HG03439 (cell line): ENCODE measurements around the gene DIP2C.

Experiments used
- ATAC-seq: cut with Tn5 transposase; IDR thresholded peaks from one replicate; pipeline ENCODE4 v1.9.1; 2021; ENCODE audit warnings: mild to moderate bottlenecking, moderate library complexity; ENCODE audit not compliant: unreplicated experiment

DIP2C gene

DNA sequence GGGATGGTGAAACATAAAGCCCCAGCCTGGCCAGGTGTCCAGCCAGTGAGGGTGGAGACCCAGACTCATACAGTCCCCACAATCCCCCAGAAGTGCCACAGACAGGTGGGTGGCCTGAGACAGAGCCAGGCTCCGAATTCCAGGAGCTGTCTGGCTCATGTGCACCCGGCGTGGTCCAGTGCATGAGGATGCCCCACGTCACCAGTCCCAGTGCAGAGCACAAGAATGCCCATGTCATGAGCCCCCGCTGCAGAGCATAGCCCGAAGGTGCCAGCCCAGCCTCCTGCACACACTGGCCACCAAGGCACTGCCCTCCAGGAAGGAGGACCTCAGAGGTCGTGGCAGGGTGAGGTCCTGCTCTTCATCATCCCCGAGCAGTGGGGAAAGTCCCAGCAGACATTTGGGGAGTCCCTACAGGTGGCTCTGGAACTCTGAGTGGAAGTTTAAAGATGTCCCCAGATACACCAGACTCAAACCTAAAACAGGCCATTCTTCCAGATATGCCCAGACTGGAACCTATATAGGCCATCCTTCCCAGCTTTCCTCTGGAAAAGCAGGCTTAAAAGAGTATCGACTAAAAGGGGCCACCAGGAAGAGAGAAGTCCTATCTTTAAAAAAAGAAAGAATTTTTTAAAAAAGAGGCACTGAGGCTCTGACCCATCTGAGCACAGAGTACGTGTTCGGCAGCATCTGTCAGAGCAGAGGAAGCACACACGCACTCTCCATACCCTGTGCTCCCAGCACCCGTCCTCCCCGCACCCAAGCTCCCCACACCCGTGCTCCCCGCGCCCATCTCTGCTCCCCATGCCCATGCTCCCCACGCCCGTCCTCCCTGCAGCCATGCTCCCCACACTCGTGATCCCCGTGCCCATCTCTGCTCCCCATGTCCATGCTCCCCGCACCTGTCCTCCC is 11.5 kb downstream of the DIP2C start:
- ATAC-seq: no peak

DNA sequence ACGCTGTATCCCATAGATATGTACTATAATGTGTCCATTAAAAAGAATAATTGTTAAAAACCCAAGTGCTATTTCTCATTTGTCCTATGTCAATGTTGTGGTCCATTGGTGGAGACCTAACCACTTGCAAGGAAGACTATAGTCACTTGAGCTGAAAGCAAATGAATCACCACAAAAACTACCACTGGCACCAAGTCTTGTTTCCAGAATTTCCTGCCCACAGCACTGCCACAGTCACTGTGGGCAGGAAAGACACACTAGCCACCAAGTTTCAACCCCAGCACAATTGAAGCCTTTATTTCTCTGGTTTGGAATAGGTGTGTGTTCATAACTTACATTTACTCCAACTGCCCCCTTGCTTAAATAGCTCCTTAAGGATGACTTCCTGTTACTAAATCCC is 12.4 kb downstream of the DIP2C start:
- ATAC-seq: no peak

DNA sequence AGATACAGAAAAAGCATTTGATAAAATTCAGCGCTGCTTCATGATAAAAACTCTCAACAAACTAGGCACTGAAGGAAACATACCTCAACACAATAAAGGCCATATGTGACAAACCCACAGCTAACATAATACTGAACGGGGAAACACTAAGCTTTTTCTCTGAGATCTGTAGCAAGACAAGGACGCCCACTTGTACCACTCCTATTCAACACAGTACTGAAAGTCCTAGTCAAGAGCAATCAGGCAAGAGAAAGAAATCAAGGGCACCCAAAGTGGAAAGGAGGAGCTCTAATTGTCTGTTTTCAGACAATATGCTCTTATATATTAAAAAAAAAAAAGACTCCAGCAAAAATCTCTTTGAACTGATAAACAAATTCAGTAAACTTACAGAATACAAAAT is 13.3 kb downstream of the DIP2C start:
- ATAC-seq: no peak

DNA sequence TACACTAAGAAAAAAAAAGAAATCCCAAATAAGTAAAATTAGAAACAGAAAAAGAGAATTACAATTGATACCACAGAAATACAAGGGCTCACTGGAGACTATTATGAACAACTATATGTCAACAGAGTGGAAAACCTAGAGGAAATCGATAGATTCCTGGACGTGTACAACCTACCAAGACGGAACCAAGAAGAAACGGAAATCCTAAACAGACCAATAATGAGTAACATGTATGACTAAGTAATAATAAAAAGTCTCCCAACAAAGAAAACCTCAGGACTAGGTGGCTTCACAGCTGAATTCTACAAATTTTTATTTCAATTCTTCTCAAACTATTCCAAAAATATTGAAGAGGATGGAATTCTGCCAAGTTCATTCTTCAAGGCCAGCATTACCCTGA is 13.9 kb downstream of the DIP2C start:
- ATAC-seq: no peak

- no peak for ATAC-seq
These were observed 16.0 kb downstream of the DIP2C start for GRCh38 chr10:673492-673891.

GRCh38 chr10:672992-673391 is 16.5 kb downstream of the DIP2C start:
- no peak for ATAC-seq

- no peak for ATAC-seq
These were observed 17.3 kb downstream of the DIP2C start for GRCh38 chr10:672203-672602.

DNA sequence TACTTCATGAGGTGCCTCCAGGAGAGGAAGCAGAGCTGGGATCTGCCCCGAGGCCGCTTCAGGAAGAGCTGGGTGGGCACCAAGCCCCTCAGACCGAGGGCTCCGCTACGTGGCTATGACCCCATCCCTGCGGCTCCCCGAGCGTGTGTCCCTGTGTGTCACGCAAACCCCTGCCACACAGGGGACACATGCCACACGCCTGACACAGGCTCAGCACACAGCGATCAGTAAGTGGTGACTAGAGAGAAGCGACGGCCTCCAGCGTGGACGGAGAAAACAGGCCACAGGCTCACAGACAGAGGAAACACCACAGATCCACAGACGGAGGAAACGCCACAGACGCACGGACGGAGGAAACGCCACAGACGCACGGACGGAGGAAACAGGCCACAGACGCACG is 18.5 kb downstream of the DIP2C start:
- no peak for ATAC-seq

DNA sequence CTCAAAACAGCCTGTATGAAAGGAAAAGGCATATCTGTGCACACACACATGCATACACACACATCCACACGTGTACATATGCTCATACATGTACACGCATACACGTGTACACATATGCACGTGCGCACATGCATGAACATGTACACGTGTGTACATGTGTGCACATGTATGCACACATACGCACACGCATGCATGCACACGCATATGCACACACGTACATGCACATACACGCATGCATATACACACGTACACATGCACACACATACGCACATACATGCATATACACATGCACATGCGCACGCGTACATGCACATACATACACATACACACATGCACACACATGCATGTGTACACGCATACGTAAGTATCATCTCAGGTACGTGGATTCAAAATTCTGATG is 19.4 kb downstream of the DIP2C start:
- no peak for ATAC-seq

- ATAC-seq: no peak
These were observed 20.5 kb downstream of the DIP2C start for GRCh38 chr10:668786-669485.

GRCh38 chr10:667602-668143 is 21.8 kb downstream of the DIP2C start:
- no peak for ATAC-seq

GRCh38 chr10:667096-667495 is 22.4 kb downstream of the DIP2C start:
- no peak for ATAC-seq

GRCh38 chr10:666237-667012 is 23.0 kb downstream of the DIP2C start:
- no peak for ATAC-seq

GRCh38 chr10:665579-666091 is 23.8 kb downstream of the DIP2C start:
- ATAC-seq: no peak

DNA sequence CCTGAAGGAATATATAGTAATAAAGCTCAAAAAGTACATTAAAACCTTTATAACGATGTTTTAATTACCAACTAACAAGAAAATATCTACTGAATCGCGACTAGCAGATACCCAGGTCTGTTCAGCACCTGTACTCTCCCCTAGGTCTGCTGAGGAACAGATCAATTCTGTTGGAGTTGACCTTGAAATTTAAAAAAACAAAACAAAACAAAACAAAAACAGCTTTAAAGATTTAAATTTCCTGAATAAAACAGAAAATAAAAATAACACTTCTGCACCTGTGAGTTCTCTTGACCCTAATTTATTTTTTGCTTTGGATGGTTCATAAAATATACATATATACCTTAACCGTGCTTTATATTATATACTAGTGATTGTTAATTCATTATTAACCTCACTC is 24.6 kb downstream of the DIP2C start:
- ATAC-seq: no peak

GRCh38 chr10:664301-664700 is 25.2 kb downstream of the DIP2C start:
- no peak for ATAC-seq

DNA sequence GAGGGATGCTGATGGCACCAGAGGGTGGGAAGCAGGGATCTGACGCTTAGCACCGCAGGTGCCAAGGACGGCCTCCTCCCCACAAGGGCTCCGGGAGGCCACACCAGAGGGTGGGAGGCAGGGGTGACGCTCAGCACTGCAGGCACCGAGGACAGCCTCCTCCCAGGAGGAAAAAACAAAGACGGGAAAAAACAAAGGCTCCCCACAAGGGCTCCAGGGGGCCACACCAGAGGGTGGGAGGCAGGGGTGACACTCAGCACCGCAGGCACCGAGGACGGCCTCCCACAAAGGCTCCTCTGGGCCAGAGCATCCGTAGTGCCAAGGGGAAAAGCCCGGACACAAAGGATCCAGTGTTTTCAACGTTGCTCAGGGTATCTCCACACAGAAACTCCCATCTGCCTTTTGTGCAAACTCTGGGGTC is 25.6 kb downstream of the DIP2C start:
- no peak for ATAC-seq

GRCh38 chr10:663466-663751 is 26.1 kb downstream of the DIP2C start:
- ATAC-seq: no peak

DNA sequence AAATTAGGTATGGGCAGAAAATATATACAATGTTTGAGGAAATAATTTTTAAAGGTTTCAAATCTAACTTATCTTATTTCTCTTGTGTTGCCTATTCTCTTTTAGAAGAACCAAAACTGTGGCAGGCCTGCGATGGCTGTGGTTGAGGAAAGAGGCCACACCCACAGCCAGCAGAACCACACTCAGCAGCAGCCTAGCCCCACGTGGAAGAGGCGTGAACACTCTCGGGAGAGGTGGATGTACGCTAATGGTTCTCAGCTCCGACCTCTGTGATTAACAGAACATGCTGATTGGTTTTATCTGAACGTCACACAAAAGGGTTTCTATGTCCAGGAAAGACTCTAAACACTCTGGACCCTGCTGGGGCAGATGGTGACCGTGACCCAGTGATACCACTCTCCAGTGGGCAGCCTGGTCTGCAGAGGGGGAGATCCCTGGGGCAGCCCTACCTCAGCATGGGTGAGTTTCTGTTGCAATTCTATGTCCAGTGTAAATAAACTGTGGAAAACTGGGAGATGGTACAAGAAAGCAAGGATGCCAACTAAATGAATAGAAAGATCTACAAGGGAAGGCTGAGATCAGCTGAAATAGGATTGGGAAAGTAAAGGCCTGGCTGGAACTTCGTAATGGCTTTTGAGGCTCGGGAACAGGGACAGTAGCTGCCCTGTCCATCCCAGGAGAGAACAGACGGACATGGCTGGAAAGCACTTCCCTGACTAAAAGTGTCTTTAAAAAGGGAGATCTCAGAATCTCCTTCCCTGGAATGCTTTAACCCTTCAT is 26.6 kb downstream of the DIP2C start:
- no peak for ATAC-seq

- ATAC-seq: no peak
These were observed 27.3 kb downstream of the DIP2C start for GRCh38 chr10:662223-662605.
